ENCODE results near the gene CDC45.
A peak's percentile ranks its signal among the peaks of the same experiment; 100 is the strongest.

Gene CDC45

GRCh38 chr22:19526076-19526701 is 46.5 kb downstream of the CDC45 start:
- TF ChIP-seq GATA2 (IDR thresholded peaks at IDR 0.05; ENCODE audit: low read depth, low read length): no peak
- TF ChIP-seq GATA3 (IDR thresholded peaks at IDR 0.05; ENCODE audit: low read depth, low read length): no peak

- TF ChIP-seq GATA3 (IDR thresholded peaks at IDR 0.05; ENCODE audit: low read depth, low read length) (no peak), GATA2 (IDR thresholded peaks at IDR 0.05; ENCODE audit: low read depth, low read length) (no peak)
These were observed 47.0 kb downstream of the CDC45 start for GRCh38 chr22:19526702-19527111.

DNA sequence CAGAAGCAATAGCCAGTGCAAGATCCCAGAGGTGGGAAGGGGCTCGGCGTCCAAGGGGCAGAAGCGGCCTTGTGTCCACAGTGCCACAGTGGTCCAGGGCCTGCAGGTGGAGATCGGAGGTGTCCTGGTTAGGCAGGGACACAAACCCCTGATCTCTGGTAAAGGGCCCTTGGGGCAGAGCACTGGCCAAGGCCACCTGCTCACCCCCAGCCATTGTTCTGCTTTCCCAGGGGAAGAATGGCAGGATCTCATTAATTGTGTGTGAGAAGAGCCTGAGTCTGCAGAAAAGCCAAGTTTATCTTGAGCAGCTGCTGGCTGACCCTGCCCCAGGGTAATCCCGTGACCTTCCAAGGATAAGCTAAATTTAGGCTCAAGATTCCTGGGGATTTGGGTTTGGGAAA is 47.6 kb downstream of the CDC45 start:
- no peak for TF ChIP-seq GATA2 (IDR thresholded peaks at IDR 0.05; ENCODE audit: low read depth, low read length)
- TF ChIP-seq GATA3 (IDR thresholded peaks at IDR 0.05; ENCODE audit: low read depth, low read length): no peak

DNA sequence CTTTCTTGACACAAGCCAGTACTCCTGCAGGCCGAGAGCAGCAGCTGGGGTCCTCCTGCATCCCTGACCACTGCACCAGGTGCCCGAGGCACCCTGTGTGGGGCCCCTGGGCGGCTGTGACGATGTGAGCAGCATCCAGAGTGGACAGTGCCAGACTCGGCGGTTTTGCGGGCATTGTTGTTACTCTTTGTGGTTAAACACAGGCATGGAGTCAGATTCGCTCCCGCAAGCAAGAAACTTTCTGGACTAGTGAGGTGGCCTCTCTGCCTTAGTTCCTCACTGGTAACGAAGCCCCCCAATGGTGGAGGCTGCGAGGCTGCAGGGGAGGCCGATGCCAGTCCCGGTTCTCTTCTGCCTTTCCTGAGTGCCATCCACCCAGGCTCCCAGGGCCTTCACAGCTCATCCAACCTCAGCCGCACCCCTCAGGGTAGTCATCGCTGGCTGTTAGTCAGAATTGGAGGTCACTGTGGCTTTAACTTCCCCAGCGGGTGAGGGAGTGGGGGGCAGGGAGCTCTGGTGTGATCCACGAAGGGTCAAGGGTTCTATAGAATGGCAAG is 48.2 kb downstream of the CDC45 start:
- TF ChIP-seq GATA2 (IDR thresholded peaks at IDR 0.05; ENCODE audit: low read depth, low read length): no peak
- TF ChIP-seq GATA3 (IDR thresholded peaks at IDR 0.05; ENCODE audit: low read depth, low read length): no peak

- TF ChIP-seq GATA3 (IDR thresholded peaks at IDR 0.05; ENCODE audit: low read depth, low read length): no peak
- TF ChIP-seq GATA2 (IDR thresholded peaks at IDR 0.05; ENCODE audit: low read depth, low read length): no peak
These were observed 50.1 kb downstream of the CDC45 start for GRCh38 chr22:19529811-19530210.

- TF ChIP-seq GATA3 (IDR thresholded peaks at IDR 0.05; ENCODE audit: low read depth, low read length): no peak
- TF ChIP-seq GATA2 (IDR thresholded peaks at IDR 0.05; ENCODE audit: low read depth, low read length): no peak
These were observed 51.0 kb downstream of the CDC45 start for GRCh38 chr22:19530751-19531150.

GRCh38 chr22:19533049-19533626 is 53.4 kb downstream of the CDC45 start:
- TF ChIP-seq GATA2 (IDR thresholded peaks at IDR 0.05; ENCODE audit: low read depth, low read length) (no peak), GATA3 (IDR thresholded peaks at IDR 0.05; ENCODE audit: low read depth, low read length) (no peak)

- TF ChIP-seq GATA3 (IDR thresholded peaks at IDR 0.05; ENCODE audit: low read depth, low read length): no peak
- no peak for TF ChIP-seq GATA2 (IDR thresholded peaks at IDR 0.05; ENCODE audit: low read depth, low read length)
These were observed 54.1 kb downstream of the CDC45 start for GRCh38 chr22:19533857-19534256.

GRCh38 chr22:19535001-19535400 is 55.3 kb downstream of the CDC45 start:
- TF ChIP-seq GATA2 (IDR thresholded peaks at IDR 0.05; ENCODE audit: low read depth, low read length): no peak
- no peak for TF ChIP-seq GATA3 (IDR thresholded peaks at IDR 0.05; ENCODE audit: low read depth, low read length)

DNA sequence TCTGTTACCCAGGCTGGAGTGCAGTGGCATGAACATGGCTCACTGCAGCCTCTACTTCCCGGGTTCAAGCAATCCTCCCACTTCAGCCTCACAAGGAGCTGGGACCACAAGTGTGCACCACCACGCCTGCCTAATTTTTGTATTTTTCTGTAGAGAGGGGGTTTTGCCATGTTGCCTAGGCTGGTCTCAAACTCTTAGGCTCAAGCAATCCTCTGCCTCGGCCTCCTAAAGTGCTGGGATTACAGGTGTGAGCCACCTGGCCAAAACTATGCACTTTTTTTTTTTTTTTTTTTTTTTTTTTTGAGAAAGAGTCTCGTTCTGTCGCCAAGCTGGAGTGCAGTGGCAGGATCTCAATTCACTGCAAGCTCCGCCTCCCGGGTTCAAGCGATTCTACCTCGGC is 56.8 kb downstream of the CDC45 start:
- TF ChIP-seq GATA3 (IDR thresholded peaks at IDR 0.05; ENCODE audit: low read depth, low read length): no peak
- no peak for TF ChIP-seq GATA2 (IDR thresholded peaks at IDR 0.05; ENCODE audit: low read depth, low read length)

DNA sequence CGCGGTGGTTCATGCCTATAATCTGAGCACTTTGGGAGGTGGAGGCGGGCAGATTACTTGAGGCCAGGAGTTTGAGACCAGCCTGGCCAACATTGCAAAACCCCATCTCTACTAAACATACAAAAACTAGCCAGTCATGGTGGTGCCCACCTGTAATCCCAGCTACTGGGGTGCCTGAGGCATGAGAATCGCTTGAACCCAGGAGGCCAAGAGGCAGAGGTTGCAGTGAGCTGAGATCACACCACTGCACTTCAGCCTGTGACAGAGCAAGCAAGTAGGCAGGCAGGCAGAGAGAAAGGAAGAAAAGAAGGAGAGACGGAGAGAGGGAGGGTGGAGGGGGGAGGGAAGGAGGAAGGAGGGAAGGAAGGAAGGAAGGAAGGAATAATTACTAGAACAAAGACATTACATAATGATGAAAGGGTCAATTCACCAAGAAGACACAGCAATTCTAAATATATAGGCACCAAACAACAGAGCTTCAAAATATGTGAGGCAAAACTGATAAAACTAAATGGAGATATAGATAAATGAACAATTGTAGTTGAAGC is 58.3 kb downstream of the CDC45 start:
- TF ChIP-seq GATA3 (IDR thresholded peaks at IDR 0.05; ENCODE audit: low read depth, low read length) (no peak), GATA2 (IDR thresholded peaks at IDR 0.05; ENCODE audit: low read depth, low read length) (no peak)

DNA sequence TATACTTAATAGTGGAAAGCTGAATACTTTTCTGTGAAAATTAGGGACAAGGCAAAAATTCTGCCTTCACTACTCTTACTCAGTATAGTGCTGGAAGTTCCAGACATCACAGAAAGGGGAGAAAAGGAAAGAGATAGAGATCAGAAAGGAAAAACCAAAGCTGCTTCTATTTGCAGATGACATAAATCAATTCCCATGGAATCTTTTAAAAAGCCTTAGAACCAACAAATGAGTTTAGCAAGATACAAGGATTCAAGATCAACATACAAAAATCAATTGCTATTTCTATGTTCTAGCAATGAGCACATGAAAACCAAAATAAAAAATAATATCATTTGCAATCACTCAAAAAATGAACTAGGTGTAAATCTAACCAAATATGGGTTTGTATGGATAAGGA is 60.7 kb downstream of the CDC45 start:
- TF ChIP-seq GATA2 (IDR thresholded peaks at IDR 0.05; ENCODE audit: low read depth, low read length) (no peak), GATA3 (IDR thresholded peaks at IDR 0.05; ENCODE audit: low read depth, low read length) (no peak)

DNA sequence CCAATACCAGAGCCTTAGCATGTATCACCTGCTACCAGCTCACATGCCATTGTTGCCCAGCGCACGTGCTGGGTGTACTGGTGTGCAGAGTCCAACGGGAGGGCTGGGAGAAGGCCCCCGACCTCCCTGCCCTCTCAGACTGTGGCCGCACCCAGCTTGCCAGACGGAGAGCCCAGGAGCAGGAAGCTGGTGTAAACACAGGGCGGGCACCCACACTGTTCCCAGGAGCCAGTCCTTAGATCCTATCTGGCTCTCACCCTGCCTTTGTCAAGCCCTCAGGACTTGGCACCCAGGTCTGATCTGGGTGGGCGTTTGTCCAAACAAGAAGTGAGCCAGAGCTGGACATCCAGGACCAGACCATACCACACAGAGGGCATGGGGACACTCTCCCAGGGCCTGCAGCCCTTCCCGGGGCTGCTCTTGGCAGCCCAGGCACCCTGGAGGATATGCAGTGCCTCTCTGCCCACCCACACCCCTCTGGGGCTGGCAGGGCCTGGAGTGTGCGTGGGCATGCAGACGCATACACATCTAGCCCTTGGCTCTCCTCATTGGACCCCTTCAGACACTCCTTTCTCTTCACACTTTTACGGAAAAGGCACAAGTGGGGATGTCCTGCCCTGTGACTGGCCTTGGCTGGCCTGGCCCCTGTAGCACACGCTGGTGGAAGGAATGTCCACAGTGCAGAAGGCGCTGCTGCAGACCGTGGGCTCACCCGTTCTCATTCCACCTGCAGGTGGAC is 64.4 kb downstream of the CDC45 start:
- TF ChIP-seq GATA3 (IDR thresholded peaks at IDR 0.05; ENCODE audit: low read depth, low read length): no peak
- peak; percentile 38; the same call in 1 of the 2 replicates for TF ChIP-seq GATA2 (IDR thresholded peaks at IDR 0.05; ENCODE audit: low read depth, low read length)

DNA sequence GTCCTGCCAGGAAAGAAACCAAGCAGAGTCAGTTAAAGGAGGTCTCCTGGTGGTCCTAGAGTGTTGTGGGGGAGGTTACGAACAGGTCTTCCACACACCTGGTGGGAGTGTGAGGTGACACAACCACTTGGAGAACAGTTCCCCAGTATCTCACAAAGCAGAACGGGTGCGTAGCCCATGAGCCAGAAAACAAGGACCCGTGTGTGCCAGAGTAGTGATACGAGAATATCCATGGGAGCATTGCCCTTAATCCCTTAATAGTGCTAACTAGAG is 66.2 kb downstream of the CDC45 start:
- no peak for TF ChIP-seq GATA2 (IDR thresholded peaks at IDR 0.05; ENCODE audit: low read depth, low read length)
- no peak for TF ChIP-seq GATA3 (IDR thresholded peaks at IDR 0.05; ENCODE audit: low read depth, low read length)

GRCh38 chr22:19546680-19547079 is 67.0 kb downstream of the CDC45 start:
- TF ChIP-seq GATA2 (IDR thresholded peaks at IDR 0.05; ENCODE audit: low read depth, low read length) (no peak), GATA3 (IDR thresholded peaks at IDR 0.05; ENCODE audit: low read depth, low read length) (no peak)

Measured in SH-SY5Y (cell line).